Natural killer cell (primary cell): ENCODE results near the gene NME9. TPM values are rescaled to one million over a fixed set of nuclear protein-coding genes. Genes with fewer than 3 reads are reported as not detected.
A peak's percentile ranks its signal among the peaks of the same experiment; 100 is the strongest.

Source experiments
- ATAC-seq, 3 donors: fragments of 150-1000 bp in 2 of 3; fragments of 200-7000 bp in 1 of 3; cut with Tn5 transposase; 1 replicate in 1 of 3; 2 replicates in 2 of 3; pipeline ENCODE4 v1.10.0; 2021; ENCODE audit warnings: mild to moderate bottlenecking in 2 of 3, moderate library complexity in 2 of 3
- DNase-seq, 2 donors: peaks; one replicate each; pipeline versions ENCODE4 v3.0.0 to v3.0.0-alpha.2; 2013 to 2021; ENCODE audit warnings: mixed read lengths in 1 of 2
- H3K27ac ChIP-seq: one replicate; pipeline ENCODE4 v1.5.1; 2013; ENCODE audit warnings: mild to moderate bottlenecking, low read length
- H3K27me3 ChIP-seq: one replicate; pipeline ENCODE4 v1.6.1; 2013; ENCODE audit warnings: low read length; ENCODE audit not compliant: control insufficient read depth, insufficient read depth
- H3K36me3 ChIP-seq: one replicate; pipeline ENCODE4 v1.6.1; 2013; ENCODE audit warnings: low read length; ENCODE audit not compliant: control insufficient read depth, insufficient read depth
- H3K4me1 ChIP-seq: one replicate; pipeline ENCODE4 v1.6.1; 2013; ENCODE audit warnings: low read length; ENCODE audit not compliant: control insufficient read depth, insufficient read depth
- H3K4me3 ChIP-seq: one replicate; pipeline ENCODE4 v1.5.1; 2013; ENCODE audit warnings: low read length
- H3K9me3 ChIP-seq: one replicate; pipeline ENCODE4 v1.6.1; 2013; ENCODE audit warnings: low read length; ENCODE audit not compliant: control insufficient read depth, insufficient read depth
- H3K27ac Mint-ChIP-seq, 2 donors: one replicate each; pipeline ENCODE4 v1.8.0; 2022; ENCODE audit warnings: mild to moderate bottlenecking in 2 of 2, mixed read lengths in 2 of 2, moderate library complexity in 1 of 2
- H3K27me3 Mint-ChIP-seq, 2 donors: one replicate each; pipeline ENCODE4 v1.8.0; 2022; ENCODE audit warnings: low read depth in 2 of 2, mixed read lengths in 2 of 2
- H3K36me3 Mint-ChIP-seq: one replicate; pipeline ENCODE4 v1.8.0; 2022; ENCODE audit warnings: mixed read lengths
- H3K4me1 Mint-ChIP-seq, 2 donors: one replicate each; pipeline ENCODE4 v1.8.0; 2022; ENCODE audit warnings: mixed read lengths in 2 of 2
- H3K4me3 Mint-ChIP-seq: one replicate; pipeline ENCODE4 v1.8.0; 2022; ENCODE audit warnings: mild to moderate bottlenecking, moderate library complexity, mixed read lengths
- H3K9me3 Mint-ChIP-seq, 2 donors: one replicate each; pipeline ENCODE4 v1.8.0; 2022; ENCODE audit warnings: mixed read lengths in 2 of 2
- CTCF ChIP-seq: fragments of 200-600 bp; IDR thresholded peaks from one replicate; pipeline ENCODE4 v1.8.0; 2022; ENCODE audit warnings: antibody characterized with exemption
- WGBS: methylation state at CpG from one replicate; pipeline ENCODE4 v1.1.7; 2013; ENCODE audit warnings: missing lambda C conversion rate; ENCODE audit not compliant: insufficient coverage; 5-methylcytosine and 5-hydroxymethylcytosine counted together
- intact Hi-C: fragments of 100-400 bp; cut with micrococcal nuclease; formaldehyde crosslinking; loops from one replicate; pipeline ENCODE4 v1.14.2; 2022
- total RNA-seq, 4 donors: library from RNA; stranded (reverse); fragments of 120-200 nt in 1 of 4; gene quantifications; one replicate each; pipeline versions ENCODE4 v1.2.3 to v1.2.4, GENCODE V29; 2013 to 2022

The NME9 gene
- total RNA-seq, 3 donors from 2014 or later (not counting 1 experiment from before 2014, with no cell fraction given): not detected

- H3K27me3 ChIP-seq: no peaks in the 10 kb centered on the region
- no peaks in the 10 kb centered on the region for H3K36me3 Mint-ChIP-seq
- H3K9me3 Mint-ChIP-seq: no peaks in the 10 kb centered on the region
- H3K9me3 ChIP-seq: no peaks in the 10 kb centered on the region
- ATAC-seq (no peak), DNase-seq (no peak)
- H3K27me3 Mint-ChIP-seq: no peaks in the 10 kb centered on the region
- intact Hi-C loops: no loop called here
- H3K4me1 Mint-ChIP-seq: no peaks in the 10 kb centered on the region
- H3K36me3 ChIP-seq: peaks cover 68% of the 10 kb centered on the region
- WGBS: 92% methylated on average over 2 of the region's 2 CpGs
- no peak for TF ChIP-seq CTCF
- H3K4me1 ChIP-seq: no peaks in the 10 kb centered on the region
- H3K4me3 Mint-ChIP-seq: no peak overlapping the region
- no peak overlapping the region for H3K27ac Mint-ChIP-seq
- no peak overlapping the region for H3K27ac ChIP-seq
- H3K4me3 ChIP-seq: no peak overlapping the region
Observed at GRCh38 chr3:138289260-138289659, 40.4 kb downstream of the NME9 start.

- Histone ChIP-seq H3K4me1 (no peaks in the 10 kb centered on the region), H3K27me3 (no peaks in the 10 kb centered on the region), H3K4me3 (no peak overlapping the region), H3K9me3 (no peaks in the 10 kb centered on the region), H3K36me3 (peaks cover 50% of the 10 kb centered on the region), H3K27ac (no peak overlapping the region)
- no peaks in the 10 kb centered on the region for H3K9me3 Mint-ChIP-seq
- no peak for ATAC-seq
- intact Hi-C loops: no loop called here
- no peak for DNase-seq
- no peak for TF ChIP-seq CTCF
- no peaks in the 10 kb centered on the region for H3K27me3 Mint-ChIP-seq
- H3K27ac Mint-ChIP-seq: no peak overlapping the region
- no peak overlapping the region for H3K4me3 Mint-ChIP-seq
- no peaks in the 10 kb centered on the region for H3K36me3 Mint-ChIP-seq
- WGBS: 95% methylated on average over 2 of the region's 2 CpGs
- no peaks in the 10 kb centered on the region for H3K4me1 Mint-ChIP-seq
Observed at GRCh38 chr3:138284957-138285477, 44.6 kb downstream of the NME9 start.

- ATAC-seq (no peak), DNase-seq (no peak)
- Histone ChIP-seq H3K27me3 (no peaks in the 10 kb centered on the region), H3K9me3 (no peaks in the 10 kb centered on the region), H3K27ac (no peak overlapping the region), H3K36me3 (peaks cover 43% of the 10 kb centered on the region), H3K4me3 (no peak overlapping the region), H3K4me1 (no peaks in the 10 kb centered on the region)
- no peaks in the 10 kb centered on the region for H3K9me3 Mint-ChIP-seq
- no peaks in the 10 kb centered on the region for H3K4me1 Mint-ChIP-seq
- H3K4me3 Mint-ChIP-seq: no peak overlapping the region
- intact Hi-C loops: no loop called here
- no peaks in the 10 kb centered on the region for H3K27me3 Mint-ChIP-seq
- H3K27ac Mint-ChIP-seq: no peak overlapping the region
- WGBS: 100% methylated on average over 1 of the region's 1 CpG
- no peaks in the 10 kb centered on the region for H3K36me3 Mint-ChIP-seq
- TF ChIP-seq CTCF: no peak
Observed at GRCh38 chr3:138284079-138284478, 45.6 kb downstream of the NME9 start.

- Mint-ChIP-seq H3K27ac (peak overlapping the region in 1 of 2 donors; percentile 5), H3K27me3 (no peaks in the 10 kb centered on the region), H3K36me3 (no peaks in the 10 kb centered on the region), H3K9me3 (no peaks in the 10 kb centered on the region), H3K4me3 (no peak overlapping the region), H3K4me1 (no peaks in the 10 kb centered on the region)
- intact Hi-C loops: no loop called here
- Histone ChIP-seq H3K36me3 (peaks cover 34% of the 10 kb centered on the region), H3K27ac (no peak overlapping the region), H3K4me1 (no peaks in the 10 kb centered on the region), H3K27me3 (no peaks in the 10 kb centered on the region), H3K4me3 (no peak overlapping the region), H3K9me3 (no peaks in the 10 kb centered on the region)
- DNase-seq: no peak
- no peak for TF ChIP-seq CTCF
- WGBS: 88% methylated on average over 1 of the region's 2 CpGs
- ATAC-seq: no peak
Observed at GRCh38 chr3:138282836-138283235, 46.8 kb downstream of the NME9 start.
